Measurements from ENCODE around the gene SLC39A11. TPM values are rescaled to one million over a fixed set of nuclear protein-coding genes. Genes with fewer than 3 reads are reported as not detected.

Gene SLC39A11
- total RNA-seq, 1 experiment from 2014 or later, result 18.6 TPM

- no TSS peak for BruUV-seq (replicated peaks)
- intact Hi-C loops (cut with micrococcal nuclease; ENCODE audit: unreplicated experiment), result no loop called here
- no peaks in the 10 kb centered on the region for H3K27me3 ChIP-seq (replicated peaks; ENCODE audit: insufficient read depth, low read depth, low read length, poor library complexity)
- H3K36me3 ChIP-seq (ENCODE audit: insufficient read depth, low read length, poor library complexity, severe bottlenecking), result no peaks in the 10 kb centered on the region
- CTCF ChIA-PET, result no interaction called here
- TF ChIP-seq CTCF (conservative IDR thresholded peaks at IDR 0.05; ENCODE audit: low read depth, low read length), result no peak
- TF ChIP-seq EZH2 (IDR thresholded peaks at IDR 0.05; ENCODE audit: borderline replicate concordance, low read depth, low read length, poor library complexity, severe bottlenecking), result no peak
- no peak for DNase-seq (ENCODE audit: low spot score)
- POLR2A ChIA-PET (ENCODE audit: low non-redundant PET), result no interaction called here
- H3K27ac ChIP-seq (ENCODE audit: low read depth, low read length, poor library complexity, severe bottlenecking), result no peak overlapping the region
- H3K4me1 ChIP-seq (ENCODE audit: insufficient read depth, low read length, poor library complexity, severe bottlenecking), result no peaks in the 10 kb centered on the region
- no peak overlapping the region for H3K4me3 ChIP-seq (ENCODE audit: low read depth, low read length, poor library complexity, severe bottlenecking)
- H3K9me3 ChIP-seq (ENCODE audit: low read depth, low read length, poor library complexity, severe bottlenecking), result no peaks in the 10 kb centered on the region
Observed at GRCh38 chr17:72812823-72813222, 279.7 kb downstream of the SLC39A11 start.

GRCh38 chr17:72811976-72812687 is 280.4 kb downstream of the SLC39A11 start:
- CTCF ChIA-PET, result no interaction called here
- intact Hi-C loops (cut with micrococcal nuclease; ENCODE audit: unreplicated experiment), result no loop called here
- no peak for TF ChIP-seq EZH2 (IDR thresholded peaks at IDR 0.05; ENCODE audit: borderline replicate concordance, low read depth, low read length, poor library complexity, severe bottlenecking)
- no peak for TF ChIP-seq CTCF (conservative IDR thresholded peaks at IDR 0.05; ENCODE audit: low read depth, low read length)

GRCh38 chr17:72810991-72811508 is 281.4 kb downstream of the SLC39A11 start:
- CTCF ChIA-PET, result no interaction called here
- POLR2A ChIA-PET (ENCODE audit: low non-redundant PET), result no interaction called here
- BruUV-seq (replicated peaks), result no TSS peak
- Histone ChIP-seq H3K9me3 (ENCODE audit: low read depth, low read length, poor library complexity, severe bottlenecking) (no peaks in the 10 kb centered on the region), H3K27ac (ENCODE audit: low read depth, low read length, poor library complexity, severe bottlenecking) (no peak overlapping the region), H3K36me3 (ENCODE audit: insufficient read depth, low read length, poor library complexity, severe bottlenecking) (no peaks in the 10 kb centered on the region), H3K4me3 (ENCODE audit: low read depth, low read length, poor library complexity, severe bottlenecking) (no peak overlapping the region), H3K27me3 (replicated peaks; ENCODE audit: insufficient read depth, low read depth, low read length, poor library complexity) (no peaks in the 10 kb centered on the region), H3K4me1 (ENCODE audit: insufficient read depth, low read length, poor library complexity, severe bottlenecking) (no peaks in the 10 kb centered on the region)
- TF ChIP-seq EZH2 (IDR thresholded peaks at IDR 0.05; ENCODE audit: borderline replicate concordance, low read depth, low read length, poor library complexity, severe bottlenecking) (no peak), CTCF (conservative IDR thresholded peaks at IDR 0.05; ENCODE audit: low read depth, low read length) (no peak)
- DNase-seq (ENCODE audit: low spot score), result no peak
- intact Hi-C loops (cut with micrococcal nuclease; ENCODE audit: unreplicated experiment), result no loop called here

More at GRCh38 chr17:72811976-72812687, 280.4 kb downstream of the SLC39A11 start:
- BruUV-seq (replicated peaks), result no TSS peak
- H3K4me1 ChIP-seq (ENCODE audit: insufficient read depth, low read length, poor library complexity, severe bottlenecking), result no peaks in the 10 kb centered on the region
- no peaks in the 10 kb centered on the region for H3K36me3 ChIP-seq (ENCODE audit: insufficient read depth, low read length, poor library complexity, severe bottlenecking)
- H3K4me3 ChIP-seq (ENCODE audit: low read depth, low read length, poor library complexity, severe bottlenecking), result no peak overlapping the region
- no peak overlapping the region for H3K27ac ChIP-seq (ENCODE audit: low read depth, low read length, poor library complexity, severe bottlenecking)
- POLR2A ChIA-PET (ENCODE audit: low non-redundant PET), result no interaction called here
- DNase-seq (ENCODE audit: low spot score), result no peak
- H3K9me3 ChIP-seq (ENCODE audit: low read depth, low read length, poor library complexity, severe bottlenecking), result no peaks in the 10 kb centered on the region
- H3K27me3 ChIP-seq (replicated peaks; ENCODE audit: insufficient read depth, low read depth, low read length, poor library complexity), result no peaks in the 10 kb centered on the region
